RWPE1 (cell line): ENCODE results near the gene POU2F3.

Experiments used
- CTCF ChIA-PET: fragments of 350-600 bp; sonication (Branson Sonifier 250); formaldehyde crosslinking; extraction: SDS; loops from one replicate; lab custom pipeline; 2021; lab: Yijun Ruan, JAX
- POLR2A ChIA-PET: fragments of 400-600 bp; formaldehyde crosslinking; extraction: SDS; loops from one replicate; lab custom pipeline; 2020; ENCODE audit warnings: antibody characterized with exemption; ENCODE audit not compliant: low non-redundant PET; lab: Yijun Ruan, JAX
- DNase-seq: peaks from one replicate; pipeline ENCODE4 v3.0.0; 2012; ENCODE audit warnings: low spot score
- H3K27ac ChIP-seq: fragments of 450-650 bp; 2 replicates; pipeline ENCODE4 v1.5.1; 2017
- CTCF ChIP-seq: fragments of 450-650 bp; conservative IDR thresholded peaks from 2 replicates; pipeline ENCODE4 v1.5.1; 2017; ENCODE audit warnings: low read depth, mild to moderate bottlenecking

Gene POU2F3

GRCh38 chr11:120219232-120219937 lies 20.6 kb upstream of the POU2F3 start:
- TF ChIP-seq CTCF: no peak

DNA sequence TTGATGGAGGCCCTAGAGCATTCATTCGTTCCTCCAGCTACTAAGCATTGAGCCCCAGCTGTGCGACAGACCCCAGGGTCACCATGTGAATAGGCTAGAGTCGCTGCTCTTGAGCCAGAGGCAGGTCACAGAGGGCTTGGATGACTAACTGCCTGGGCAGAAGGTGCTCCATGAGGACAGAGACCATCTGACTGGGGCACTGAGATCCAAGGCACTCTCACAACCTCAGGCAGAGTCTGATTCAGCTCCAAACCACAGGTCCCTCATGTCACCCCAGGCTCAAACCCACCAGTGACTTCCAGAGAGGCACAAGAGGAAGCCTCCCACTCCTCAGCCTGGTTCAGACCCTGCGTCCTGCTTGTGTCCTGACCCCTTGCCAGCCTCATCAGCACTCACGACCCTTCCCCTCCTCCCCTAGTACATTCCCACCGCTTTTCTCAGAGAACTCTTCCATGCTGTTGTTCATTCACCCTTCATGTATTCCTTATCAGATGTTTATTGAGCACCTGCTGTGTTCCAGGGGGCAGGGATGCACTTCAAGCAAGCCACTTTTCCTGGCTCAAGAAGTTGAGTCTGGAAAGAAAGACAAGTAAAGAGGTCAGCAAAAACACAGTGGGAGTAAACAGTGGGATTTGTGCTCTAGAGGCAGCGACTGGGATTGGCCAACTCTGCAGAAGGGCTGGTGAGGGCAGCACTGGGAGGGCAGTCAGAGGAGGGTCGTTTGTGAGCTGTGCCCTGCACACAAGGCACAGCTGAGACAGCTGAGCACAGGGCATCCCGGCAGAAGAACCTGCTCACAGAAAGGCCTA lies 19.8 kb upstream of the POU2F3 start:
- no peak for TF ChIP-seq CTCF
- DNase-seq: no peak
- H3K27ac ChIP-seq: no peak overlapping the region
- CTCF ChIA-PET: interaction anchor here (0.6 to 1.0 kb wide), 2 partner anchors 15 to 83 kb away, joined by 3 read pairs; no protein-coding TSS in a partner anchor
- POLR2A ChIA-PET: no interaction called here

More at GRCh38 chr11:120219232-120219937, 20.6 kb upstream of the POU2F3 start:
- ChIA-PET CTCF (no interaction called here), POLR2A (no interaction called here)
- DNase-seq: no peak
- H3K27ac ChIP-seq: no peak overlapping the region; the same call in 1 of the 2 replicates

- ChIA-PET CTCF (interaction anchor here (1.0 kb wide), 1 partner anchor 14 kb away, joined by 3 read pairs; no protein-coding TSS in a partner anchor), POLR2A (no interaction called here)
- TF ChIP-seq CTCF: no peak
- H3K27ac ChIP-seq: no peak overlapping the region
- DNase-seq: no peak
Observed at GRCh38 chr11:120220747-120221037, 19.2 kb upstream of the POU2F3 start.

GRCh38 chr11:120221115-120221752 lies 18.7 kb upstream of the POU2F3 start:
- no peak for TF ChIP-seq CTCF
- ChIA-PET CTCF (interaction anchor here (1.0 kb wide), 1 partner anchor 14 kb away, joined by 3 read pairs; no protein-coding TSS in a partner anchor), POLR2A (no interaction called here)
- no peak overlapping the region for H3K27ac ChIP-seq
- no peak for DNase-seq

DNA sequence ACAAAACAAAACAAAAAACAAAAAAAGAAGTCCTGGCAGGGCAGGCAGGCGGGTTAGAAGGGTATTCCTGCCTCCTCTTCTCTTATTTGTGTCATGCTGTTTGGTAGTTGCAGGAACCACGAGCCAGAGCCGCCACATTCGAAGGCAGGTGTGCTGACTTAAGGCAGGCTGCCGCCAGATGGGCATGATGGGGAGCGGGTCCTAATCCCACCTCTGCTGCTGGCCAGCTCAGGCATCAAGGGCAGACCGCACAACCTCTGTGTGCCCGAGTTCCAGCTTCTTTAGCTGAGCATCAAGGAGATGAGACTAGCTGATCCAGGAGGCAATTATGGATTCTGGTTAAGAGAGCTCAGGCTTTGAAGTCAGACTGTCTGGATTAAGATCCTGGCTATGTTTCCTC lies 17.0 kb upstream of the POU2F3 start:
- DNase-seq: no peak
- TF ChIP-seq CTCF: no peak
- CTCF ChIA-PET: no interaction called here

GRCh38 chr11:120223793-120224192 lies 16.1 kb upstream of the POU2F3 start:
- no peak for DNase-seq
- POLR2A ChIA-PET: no interaction called here
- H3K27ac ChIP-seq: no peak overlapping the region
- TF ChIP-seq CTCF: no peak
- CTCF ChIA-PET: interaction anchor here (1.0 kb wide), 2 partner anchors 54 to 86 kb away, joined by 3 read pairs; partner anchors contain the start of gene TRIM29

More for the DNA sequence above, 17.0 kb upstream of the POU2F3 start:
- 0 out of 2 replicates have a peak overlapping the region, but pooled peaks have one; percentile 14 for H3K27ac ChIP-seq
- POLR2A ChIA-PET: no interaction called here
